K562 (cell line): Measurements from ENCODE around the gene LCNL1. TPM values are rescaled to one million over a fixed set of nuclear protein-coding genes. Genes with fewer than 3 reads are reported as not detected.
A peak's percentile ranks its signal among the peaks of the same experiment; 100 is the strongest.

Experiments
- ARID4B ChIP-seq: sonication (generic); formaldehyde crosslinking; IDR thresholded peaks from 2 replicates; pipeline ENCODE4 v1.8.0; 2022; ENCODE audit warnings: mild to moderate bottlenecking, missing genetic modification reagents
- C11orf30 ChIP-seq: fragments of 450-650 bp; IDR thresholded peaks from 2 replicates; pipeline ENCODE4 v1.6.1; 2016; ENCODE audit warnings: low read depth, mild to moderate bottlenecking
- CHCHD3 ChIP-seq: fragments of 250-450 bp; sonication (Bioruptor Pico); IDR thresholded peaks from 2 replicates; pipeline ENCODE4 v2.1.2; 2022; ENCODE audit warnings: mild to moderate bottlenecking
- GABPA ChIP-seq: fragments of 200-800 bp; sonication (Bioruptor generic); conservative IDR thresholded peaks from 2 replicates; pipeline ENCODE4 v1.6.1; 2016; ENCODE audit warnings: low read depth, missing genetic modification characterization, missing compliant biosample characterization
- GABPB2 ChIP-seq: fragments of 250-450 bp; sonication (Bioruptor Pico); conservative IDR thresholded peaks from 2 replicates; pipeline ENCODE4 v1.5.1; 2021; ENCODE audit warnings: mild to moderate bottlenecking
- HDAC8 ChIP-seq: fragments of 450-650 bp; IDR thresholded peaks from 2 replicates; pipeline ENCODE4 v1.6.1; 2016; ENCODE audit warnings: mild to moderate bottlenecking, missing genetic modification characterization, moderate library complexity, missing compliant biosample characterization
- ILK ChIP-seq: fragments of 450-650 bp; IDR thresholded peaks from 2 replicates; pipeline ENCODE4 v1.6.1; 2016; ENCODE audit warnings: missing genetic modification characterization, low read depth, mild to moderate bottlenecking, missing compliant biosample characterization, moderate library complexity, borderline replicate concordance
- KAT8 ChIP-seq: fragments of 450-650 bp; IDR thresholded peaks from 2 replicates; pipeline ENCODE4 v1.6.1; 2016; ENCODE audit warnings: low read depth, mild to moderate bottlenecking
- MTF1 ChIP-seq: fragments of 250-450 bp; sonication (Bioruptor Pico); IDR thresholded peaks from 2 replicates; pipeline ENCODE4 v1.9.0; 2021; ENCODE audit warnings: moderate library complexity, mild to moderate bottlenecking, inconsistent platforms, borderline replicate concordance
- NCOA1 ChIP-seq: fragments of 450-650 bp; IDR thresholded peaks from 2 replicates; pipeline ENCODE4 v1.6.1; 2016; ENCODE audit warnings: low read depth
- NEUROD1 ChIP-seq: fragments of 150-350 bp; IDR thresholded peaks from 2 replicates; pipeline ENCODE4 v1.6.1; 2014; ENCODE audit warnings: borderline replicate concordance, low read length, low read depth; ENCODE audit not compliant: partially characterized antibody
- NFIC ChIP-seq: fragments of 450-650 bp; IDR thresholded peaks from 2 replicates; pipeline ENCODE4 v1.6.1; 2017; ENCODE audit warnings: mild to moderate bottlenecking, inconsistent platforms
- PPARD ChIP-seq: fragments of 250-450 bp; sonication (Bioruptor Pico); IDR thresholded peaks from 2 replicates; pipeline ENCODE4 v1.8.0; 2022; ENCODE audit warnings: inconsistent platforms, mild to moderate bottlenecking, moderate library complexity
- PRPF4 ChIP-seq: fragments of 200-400 bp; formaldehyde crosslinking; IDR thresholded peaks from one replicate; pipeline ENCODE4 v1.6.1; 2017; ENCODE audit warnings: low read length, low read depth, mild to moderate bottlenecking; ENCODE audit not compliant: insufficient read depth, poor library complexity, severe bottlenecking
- RBM15 ChIP-seq: fragments of 200-400 bp; formaldehyde crosslinking; IDR thresholded peaks from 2 replicates; pipeline ENCODE4 v1.6.1; 2018; ENCODE audit warnings: mild to moderate bottlenecking, low read length, moderate library complexity; ENCODE audit not compliant: insufficient read depth
- USF1 ChIP-seq: sonication (generic); formaldehyde crosslinking; IDR thresholded peaks from 2 replicates; pipeline ENCODE4 v1.9.0; 2022; ENCODE audit warnings: mild to moderate bottlenecking, missing genetic modification reagents
- ZBED1 ChIP-seq: IDR thresholded peaks from 2 replicates; pipeline ENCODE4 v1.6.1; 2014
- ZFP91 ChIP-seq: sonication (generic); formaldehyde crosslinking; IDR thresholded peaks from 2 replicates; pipeline ENCODE4 v1.8.0; 2022; ENCODE audit warnings: mild to moderate bottlenecking, missing genetic modification reagents
- ZNF507 ChIP-seq: conservative IDR thresholded peaks from 2 replicates; pipeline ENCODE4 v1.6.1; 2017; ENCODE audit warnings: missing genetic modification characterization, missing compliant biosample characterization
- polyA plus RNA-seq, 8 experiments: library from polyadenylated mRNA; depleted of rRNA in 4 of 8; stranded (reverse) in 5 of 8; unstranded in 3 of 8; fragments of >200 nt; fragmentation: Nextera tagmentation in 2 of 8; fragmentation: Illumina TruSeq in 1 of 8; extraction: Ambion mirVana in 2 of 8; extraction: Trizol in 1 of 8; gene quantifications; 2 replicates each; pipeline versions ENCODE4 v1.2.1 to v1.2.3, GENCODE V29; 2011 to 2014; ENCODE audit warnings: inconsistent platforms in 1 of 8, missing spikeins in 1 of 8
- total RNA-seq, 7 experiments: library from RNA; depleted of rRNA in 6 of 7; stranded (reverse); fragments of >200 nt in 6 of 7; fragmentation: Illumina TruSeq in 2 of 7; extraction: Trizol in 2 of 7; gene quantifications; 2 replicates each; pipeline versions ENCODE4 v1.2.1 to v1.2.3, GENCODE V29; 2011 to 2021; ENCODE audit warnings: low replicate concordance in 1 of 7

The LCNL1 gene
- total and polyA plus RNA-seq, 9 of the 15 experiments (the other 6 are each of a cell fraction or from before 2014, with no cell fraction given), result 0.04 to 0.16 (median 0.04) TPM; not detected in 4

- TF ChIP-seq PPARD (CRISPR knock-in tag), result no peak
- no peak for TF ChIP-seq GABPA (tag)
- TF ChIP-seq ZNF507 (tag), result no peak
- TF ChIP-seq NCOA1, result no peak
- TF ChIP-seq NEUROD1, result no peak
- no peak for TF ChIP-seq CHCHD3 (CRISPR knock-in tag)
- TF ChIP-seq ZBED1, result no peak
- no peak for TF ChIP-seq PRPF4
- no peak; the same call in 1 of the 2 replicates for TF ChIP-seq USF1 (CRISPR knock-in tag)
- TF ChIP-seq KAT8, result no peak
- TF ChIP-seq C11orf30, result no peak; the same call in 1 of the 2 replicates
- 0 out of 2 replicates have a peak, but pooled peaks have one; percentile 15 for TF ChIP-seq NFIC
- TF ChIP-seq HDAC8 (tag), result no peak
- TF ChIP-seq ARID4B (CRISPR knock-in tag), result no peak
- no peak for TF ChIP-seq ZFP91 (CRISPR knock-in tag)
- no peak for TF ChIP-seq MTF1 (CRISPR knock-in tag)
- no peak for TF ChIP-seq ILK
- TF ChIP-seq RBM15, result no peak
- TF ChIP-seq GABPB2 (CRISPR knock-in tag), result no peak
Observed at GRCh38 chr9:137021979-137022661, 39.3 kb downstream of the LCNL1 start (continued).
